Hepatocyte (in vitro differentiated cells): ENCODE data around the gene MAPRE3.

Source experiments
- CTCF ChIP-seq: fragments of 200-600 bp; sonication (generic); IDR thresholded peaks from 2 replicates; pipeline ENCODE4 v1.5.1; 2016; ENCODE audit warnings: antibody characterized with exemption, mild to moderate bottlenecking; ENCODE audit not compliant: poor library complexity
- EZH2 ChIP-seq: fragments of 200-600 bp; sonication (generic); IDR thresholded peaks from 2 replicates; pipeline ENCODE4 v1.6.1; 2016; ENCODE audit warnings: antibody characterized with exemption, mild to moderate bottlenecking, borderline replicate concordance
- EZH2phosphoT487 ChIP-seq: fragments of 200-600 bp; sonication (generic); IDR thresholded peaks from one replicate; pipeline ENCODE4 v1.6.1; 2018; ENCODE audit warnings: antibody characterized with exemption, mild to moderate bottlenecking, low read depth, moderate library complexity; ENCODE audit not compliant: unreplicated experiment, severe bottlenecking

- TF ChIP-seq CTCF, result no peak
- no peak for TF ChIP-seq EZH2phosphoT487
- no peak for TF ChIP-seq EZH2
These were observed 29.8 kb downstream of the MAPRE3 start for GRCh38 chr2:27000228-27000627.
